LNCAP (cell line): ENCODE data around the gene LMNTD2.

Experiments
- TF ChIP-seq, protein P1 (sequence below): fragments of 450-650 bp; IDR thresholded peaks from 2 replicates; pipeline ENCODE4 v1.5.1; 2017; ENCODE audit warnings: mild to moderate bottlenecking

LMNTD2 gene

DNA sequence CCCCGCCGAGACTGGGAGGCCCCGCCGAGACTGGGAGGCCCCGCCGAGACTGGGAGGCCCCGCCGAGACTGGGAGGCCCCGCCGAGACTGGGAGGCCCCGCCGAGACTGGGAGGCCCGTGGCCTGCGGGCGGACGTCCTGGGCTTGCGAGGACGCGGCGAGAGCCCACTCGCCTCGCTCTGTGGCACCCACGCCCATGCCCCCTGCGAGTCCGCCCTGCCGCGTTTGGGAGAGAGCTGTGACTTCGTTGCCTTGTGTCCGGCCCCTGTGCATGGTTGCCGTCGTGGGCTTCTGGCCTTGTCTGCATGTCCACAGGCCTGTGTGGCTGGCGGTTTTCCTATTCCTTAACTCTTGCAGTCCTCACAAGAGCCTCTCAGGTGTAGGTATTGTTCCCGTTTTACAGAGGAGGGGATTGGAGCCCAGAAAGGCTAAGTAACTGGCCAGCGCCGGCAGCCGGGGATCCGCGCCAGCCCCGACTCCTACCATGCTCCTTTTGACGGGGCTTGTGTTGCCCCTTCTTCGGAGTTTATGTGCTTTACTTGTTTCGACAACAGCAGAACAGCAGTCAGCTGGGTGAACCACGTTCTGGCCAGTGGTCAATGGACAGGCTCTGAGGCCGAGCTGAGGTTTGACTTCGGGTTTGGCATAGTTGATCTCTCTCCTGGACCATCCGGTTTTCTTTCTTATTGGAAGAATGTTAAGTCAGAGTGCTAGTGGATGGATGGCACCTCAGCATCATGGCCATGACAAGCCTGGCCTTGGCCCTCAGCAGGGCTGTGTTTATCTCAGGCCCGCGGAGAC, 16.5 kb upstream of the LMNTD2 start:
- TF ChIP-seq, protein P1, sequence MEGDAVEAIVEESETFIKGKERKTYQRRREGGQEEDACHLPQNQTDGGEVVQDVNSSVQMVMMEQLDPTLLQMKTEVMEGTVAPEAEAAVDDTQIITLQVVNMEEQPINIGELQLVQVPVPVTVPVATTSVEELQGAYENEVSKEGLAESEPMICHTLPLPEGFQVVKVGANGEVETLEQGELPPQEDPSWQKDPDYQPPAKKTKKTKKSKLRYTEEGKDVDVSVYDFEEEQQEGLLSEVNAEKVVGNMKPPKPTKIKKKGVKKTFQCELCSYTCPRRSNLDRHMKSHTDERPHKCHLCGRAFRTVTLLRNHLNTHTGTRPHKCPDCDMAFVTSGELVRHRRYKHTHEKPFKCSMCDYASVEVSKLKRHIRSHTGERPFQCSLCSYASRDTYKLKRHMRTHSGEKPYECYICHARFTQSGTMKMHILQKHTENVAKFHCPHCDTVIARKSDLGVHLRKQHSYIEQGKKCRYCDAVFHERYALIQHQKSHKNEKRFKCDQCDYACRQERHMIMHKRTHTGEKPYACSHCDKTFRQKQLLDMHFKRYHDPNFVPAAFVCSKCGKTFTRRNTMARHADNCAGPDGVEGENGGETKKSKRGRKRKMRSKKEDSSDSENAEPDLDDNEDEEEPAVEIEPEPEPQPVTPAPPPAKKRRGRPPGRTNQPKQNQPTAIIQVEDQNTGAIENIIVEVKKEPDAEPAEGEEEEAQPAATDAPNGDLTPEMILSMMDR = no peak

DNA sequence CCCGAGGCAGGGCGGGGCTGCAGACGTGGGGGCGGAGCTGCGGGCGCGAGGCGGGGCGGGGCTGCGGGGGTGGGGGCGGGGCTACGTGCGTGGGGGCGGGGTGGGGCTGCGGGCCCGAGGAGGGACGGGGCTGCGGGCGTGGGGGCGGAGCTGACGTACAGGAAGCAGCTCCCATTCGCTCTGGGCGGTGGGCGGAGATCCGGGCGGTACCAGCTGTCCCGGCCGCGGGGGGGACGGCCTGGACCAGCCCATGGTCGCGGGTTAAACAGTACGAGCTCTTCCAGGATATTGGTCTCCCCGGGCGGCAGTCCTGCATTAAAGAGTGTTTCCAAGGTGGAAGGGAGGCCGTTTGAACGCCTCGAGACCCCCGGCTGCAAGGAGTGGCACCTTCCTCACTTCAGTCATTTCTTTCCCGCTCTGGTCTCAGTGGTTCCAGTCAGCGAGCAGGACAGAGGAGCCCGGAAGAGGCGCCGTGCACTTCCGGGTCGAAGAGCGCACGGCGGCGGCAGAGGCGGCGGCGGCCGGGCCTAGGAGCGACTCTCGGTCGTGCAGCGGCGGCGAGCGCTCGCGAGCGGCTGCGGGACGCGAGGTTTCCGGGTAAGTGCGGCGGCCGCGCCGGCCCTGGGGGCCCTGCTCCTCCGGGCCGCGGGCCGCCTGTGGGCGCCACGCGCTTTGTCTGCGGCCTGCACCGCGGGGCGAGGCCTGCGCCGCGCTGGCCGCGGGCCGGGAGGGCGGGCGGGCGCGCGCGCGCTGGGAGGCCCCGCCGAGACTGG, 15.6 kb upstream of the LMNTD2 start, which contains the start of gene PHRF1:
TSS of gene PHRF1 (plus strand) at position 475 of the 773 bp plus-strand sequence. CDS start 5,043 bp downstream, outside the sequence.
- TF ChIP-seq, protein P1 = no peak

DNA sequence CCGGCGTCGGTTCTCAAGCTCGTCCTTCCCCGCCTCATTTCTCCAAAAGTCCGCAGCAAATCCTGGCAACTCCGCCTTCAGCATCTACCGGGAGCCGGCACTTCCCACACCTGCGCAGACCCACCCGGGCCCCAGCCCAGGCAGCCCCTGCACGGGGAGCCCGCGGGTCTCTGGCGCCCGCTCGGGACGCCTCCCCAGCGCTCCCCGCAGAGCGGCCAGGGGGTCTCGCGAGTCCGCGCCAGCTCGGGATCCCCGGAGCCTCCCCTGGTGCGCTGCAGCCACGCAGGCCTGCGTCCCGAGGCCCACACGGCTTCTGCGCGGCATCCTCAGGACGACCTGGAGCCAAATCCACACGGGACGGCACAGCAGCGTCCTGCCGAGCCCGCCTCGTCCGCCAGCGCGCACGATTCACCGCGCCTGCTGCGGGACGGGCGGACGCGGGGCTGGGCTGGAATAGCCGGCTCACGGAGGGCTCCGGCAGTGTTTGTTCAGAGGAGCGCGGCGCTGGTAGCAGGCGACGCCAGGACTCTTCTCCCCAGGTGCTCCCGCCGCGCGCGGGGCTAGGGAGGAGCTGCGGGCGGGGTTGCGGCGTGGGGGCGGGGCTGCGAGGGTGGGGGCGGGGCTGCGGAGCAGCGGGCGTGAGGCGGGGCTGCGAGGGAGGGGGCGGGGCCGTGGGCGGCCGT, 14.9 kb upstream of the LMNTD2 start:
- TF ChIP-seq, protein P1 = no peak

DNA sequence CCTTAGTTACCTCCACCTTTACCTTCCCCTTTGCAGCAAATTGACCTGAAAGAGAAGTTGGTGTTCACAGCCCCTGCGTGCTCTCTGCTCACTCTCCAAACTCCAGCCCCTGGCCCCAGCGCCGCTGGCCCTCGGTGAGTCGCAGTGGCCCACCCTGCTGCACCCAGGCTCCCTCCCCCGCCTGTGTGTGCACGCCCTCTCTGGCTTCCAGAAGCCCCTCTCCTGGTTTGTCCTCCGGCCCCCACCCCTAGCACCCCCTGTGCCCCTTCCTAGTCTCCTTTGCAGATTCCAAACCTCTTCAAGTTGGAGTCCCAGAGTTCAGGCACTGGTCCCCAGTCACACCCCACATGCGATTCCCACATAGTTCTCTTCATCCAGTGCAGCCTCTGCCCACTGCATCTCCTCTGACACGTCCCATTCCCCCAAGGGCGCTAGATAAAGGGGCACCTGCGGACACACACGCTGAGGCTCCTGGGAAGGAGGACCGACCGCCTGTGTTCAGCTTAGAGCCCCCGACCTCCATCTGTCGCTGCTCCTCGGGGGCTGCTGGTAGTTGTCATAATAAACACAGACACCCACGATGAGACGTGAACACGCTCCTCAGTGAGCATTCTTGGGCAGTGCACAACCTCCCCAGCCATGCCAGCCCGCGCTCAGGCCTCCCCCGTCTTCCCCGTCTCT, 14.2 kb upstream of the LMNTD2 start:
- TF ChIP-seq, protein P1 = no peak

DNA sequence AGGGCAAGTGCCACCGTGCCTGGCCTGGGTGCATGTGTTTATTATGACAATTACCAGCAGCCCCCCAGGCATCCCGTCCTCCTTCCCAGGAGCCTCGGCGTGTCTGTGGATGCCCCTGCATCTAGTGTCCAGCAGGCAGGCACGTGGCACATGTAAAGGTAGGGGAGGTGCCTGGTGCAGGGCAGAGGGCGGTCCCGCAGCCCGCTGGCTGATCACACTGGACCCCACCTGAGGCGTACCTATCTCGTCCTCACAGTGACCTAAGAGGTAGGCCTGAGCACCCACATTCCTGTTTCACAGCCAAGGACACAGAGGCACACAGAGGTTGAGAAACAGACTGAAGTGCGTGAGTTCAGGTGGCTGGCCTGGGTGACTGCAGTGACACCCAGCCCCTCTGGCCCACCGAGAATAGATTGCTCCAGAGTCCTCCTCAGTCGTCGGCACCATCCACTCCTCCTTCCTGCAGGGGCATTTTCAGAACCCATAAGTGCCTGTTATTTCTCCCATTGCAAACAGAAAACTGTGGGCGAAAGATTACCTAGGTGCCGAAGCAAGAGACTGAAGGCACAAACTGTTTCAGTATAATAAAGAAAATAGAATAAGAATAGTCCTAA, 12.7 kb upstream of the LMNTD2 start:
- TF ChIP-seq, protein P1 = no peak

DNA sequence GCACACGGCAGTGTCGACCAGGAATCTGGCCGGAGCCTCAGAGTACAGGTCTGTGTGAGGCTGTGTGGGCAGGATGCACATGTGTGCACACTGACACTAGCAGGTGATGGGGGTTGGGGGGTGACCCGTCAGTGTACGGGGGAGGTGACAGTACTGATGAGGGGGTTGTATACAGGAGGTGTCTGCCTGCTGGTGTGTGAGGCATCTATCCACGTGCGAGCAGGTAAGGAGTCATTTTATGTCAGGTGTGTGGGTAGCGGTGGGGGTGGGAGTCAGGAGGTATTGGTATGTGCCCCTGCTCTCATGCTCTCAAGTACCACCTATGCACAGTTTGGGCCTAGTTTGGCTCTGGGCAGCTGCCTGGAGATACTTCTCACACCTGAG, 11.3 kb upstream of the LMNTD2 start:
- TF ChIP-seq, protein P1 = no peak
